ENCODE data around the gene SLC1A4.

DNA sequence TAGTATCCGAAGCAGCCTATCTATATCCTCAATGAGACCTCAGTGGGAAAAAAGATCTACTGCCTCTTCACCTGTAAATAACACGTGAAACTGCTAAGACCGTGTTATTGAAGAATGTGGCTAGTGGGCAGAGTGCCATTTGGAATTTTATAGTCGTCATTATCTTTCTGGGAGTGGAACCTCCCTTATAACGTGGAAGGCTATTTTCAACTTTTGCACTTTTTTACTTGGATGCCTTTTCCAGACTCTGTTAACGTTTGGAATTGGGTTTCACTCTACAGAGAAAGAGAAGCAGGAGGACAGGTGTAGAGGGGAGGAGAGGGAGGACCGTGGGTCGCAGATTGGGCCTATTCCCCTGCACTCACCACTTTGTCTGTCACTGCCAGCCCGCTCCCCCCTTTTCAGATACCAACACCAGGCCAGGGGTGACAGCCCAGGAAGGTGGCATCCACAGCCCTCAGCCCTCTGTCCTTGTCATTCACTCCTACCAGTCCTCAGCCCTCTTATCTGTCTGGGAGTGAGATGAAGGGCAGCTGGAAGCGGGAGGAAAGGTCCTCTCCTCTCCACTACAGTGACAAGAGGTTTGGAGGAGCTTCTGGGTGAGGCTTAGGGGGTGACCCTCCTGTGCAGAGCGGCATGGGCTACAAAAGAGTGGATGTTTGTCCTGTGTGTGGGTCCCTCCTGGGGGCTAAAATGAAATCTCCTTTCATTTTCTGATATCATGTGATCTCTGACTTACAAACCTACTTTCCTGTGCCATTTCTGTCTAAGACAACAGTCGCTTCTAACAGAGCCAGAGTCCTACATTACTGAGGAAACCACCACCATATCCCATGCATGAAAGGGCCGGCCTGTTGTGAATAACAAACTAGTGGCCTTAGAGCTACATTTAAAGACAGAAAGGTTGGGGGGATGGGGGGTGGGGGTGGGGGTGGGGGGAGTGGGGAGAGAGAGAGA is 43.1 kb downstream of the SLC1A4 start:
- TF ChIP-seq, protein P1, sequence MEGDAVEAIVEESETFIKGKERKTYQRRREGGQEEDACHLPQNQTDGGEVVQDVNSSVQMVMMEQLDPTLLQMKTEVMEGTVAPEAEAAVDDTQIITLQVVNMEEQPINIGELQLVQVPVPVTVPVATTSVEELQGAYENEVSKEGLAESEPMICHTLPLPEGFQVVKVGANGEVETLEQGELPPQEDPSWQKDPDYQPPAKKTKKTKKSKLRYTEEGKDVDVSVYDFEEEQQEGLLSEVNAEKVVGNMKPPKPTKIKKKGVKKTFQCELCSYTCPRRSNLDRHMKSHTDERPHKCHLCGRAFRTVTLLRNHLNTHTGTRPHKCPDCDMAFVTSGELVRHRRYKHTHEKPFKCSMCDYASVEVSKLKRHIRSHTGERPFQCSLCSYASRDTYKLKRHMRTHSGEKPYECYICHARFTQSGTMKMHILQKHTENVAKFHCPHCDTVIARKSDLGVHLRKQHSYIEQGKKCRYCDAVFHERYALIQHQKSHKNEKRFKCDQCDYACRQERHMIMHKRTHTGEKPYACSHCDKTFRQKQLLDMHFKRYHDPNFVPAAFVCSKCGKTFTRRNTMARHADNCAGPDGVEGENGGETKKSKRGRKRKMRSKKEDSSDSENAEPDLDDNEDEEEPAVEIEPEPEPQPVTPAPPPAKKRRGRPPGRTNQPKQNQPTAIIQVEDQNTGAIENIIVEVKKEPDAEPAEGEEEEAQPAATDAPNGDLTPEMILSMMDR (IDR thresholded peaks at IDR 0.05): no peak
- TF ChIP-seq, protein P2, sequence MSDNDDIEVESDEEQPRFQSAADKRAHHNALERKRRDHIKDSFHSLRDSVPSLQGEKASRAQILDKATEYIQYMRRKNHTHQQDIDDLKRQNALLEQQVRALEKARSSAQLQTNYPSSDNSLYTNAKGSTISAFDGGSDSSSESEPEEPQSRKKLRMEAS (IDR thresholded peaks at IDR 0.05; ENCODE audit: low read depth): no peak
- TF ChIP-seq NFIC (IDR thresholded peaks at IDR 0.05; ENCODE audit: borderline replicate concordance) (no peak), SIN3A (IDR thresholded peaks at IDR 0.05; ENCODE audit: borderline replicate concordance, low read depth, low read length) (no peak), EZH2phosphoT487 (IDR thresholded peaks at IDR 0.05; ENCODE audit: borderline replicate concordance, low read depth) (no peak), SMC3 (IDR thresholded peaks at IDR 0.05; ENCODE audit: low read depth, low read length) (no peak), NRF1 (IDR thresholded peaks at IDR 0.05; ENCODE audit: low read depth, low read length) (no peak), RFX5 (IDR thresholded peaks at IDR 0.05; ENCODE audit: low read length) (no peak), YY1 (IDR thresholded peaks at IDR 0.05; ENCODE audit: low read depth) (no peak)
- TF ChIP-seq, protein P3, sequence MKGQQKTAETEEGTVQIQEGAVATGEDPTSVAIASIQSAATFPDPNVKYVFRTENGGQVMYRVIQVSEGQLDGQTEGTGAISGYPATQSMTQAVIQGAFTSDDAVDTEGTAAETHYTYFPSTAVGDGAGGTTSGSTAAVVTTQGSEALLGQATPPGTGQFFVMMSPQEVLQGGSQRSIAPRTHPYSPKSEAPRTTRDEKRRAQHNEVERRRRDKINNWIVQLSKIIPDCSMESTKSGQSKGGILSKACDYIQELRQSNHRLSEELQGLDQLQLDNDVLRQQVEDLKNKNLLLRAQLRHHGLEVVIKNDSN (IDR thresholded peaks at IDR 0.05; ENCODE audit: borderline replicate concordance, low read depth): no peak

Data from SK-N-SH (cell line).